ENCODE data around the gene DNAI2.

DNA sequence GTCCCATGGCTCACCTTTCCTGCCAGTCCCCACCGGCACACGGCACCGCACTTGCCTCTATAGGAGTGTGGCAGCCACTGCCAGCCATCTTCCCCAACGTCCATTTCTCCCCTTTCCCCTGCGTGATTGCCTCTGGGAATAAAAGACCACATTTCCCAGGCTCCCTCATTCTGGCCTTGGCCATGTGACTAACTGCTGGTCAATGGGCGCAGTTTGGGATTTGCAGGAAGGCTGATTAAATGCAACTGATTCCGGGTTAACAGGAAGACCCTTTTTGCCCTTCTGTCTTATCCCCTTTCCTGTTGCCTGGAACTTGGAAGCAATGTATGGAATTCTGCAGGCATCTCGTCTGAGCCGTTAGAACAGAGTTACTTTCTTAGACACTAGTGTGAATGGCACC, 84.7 kb downstream of the DNAI2 start:
- TF ChIP-seq, protein P1, sequence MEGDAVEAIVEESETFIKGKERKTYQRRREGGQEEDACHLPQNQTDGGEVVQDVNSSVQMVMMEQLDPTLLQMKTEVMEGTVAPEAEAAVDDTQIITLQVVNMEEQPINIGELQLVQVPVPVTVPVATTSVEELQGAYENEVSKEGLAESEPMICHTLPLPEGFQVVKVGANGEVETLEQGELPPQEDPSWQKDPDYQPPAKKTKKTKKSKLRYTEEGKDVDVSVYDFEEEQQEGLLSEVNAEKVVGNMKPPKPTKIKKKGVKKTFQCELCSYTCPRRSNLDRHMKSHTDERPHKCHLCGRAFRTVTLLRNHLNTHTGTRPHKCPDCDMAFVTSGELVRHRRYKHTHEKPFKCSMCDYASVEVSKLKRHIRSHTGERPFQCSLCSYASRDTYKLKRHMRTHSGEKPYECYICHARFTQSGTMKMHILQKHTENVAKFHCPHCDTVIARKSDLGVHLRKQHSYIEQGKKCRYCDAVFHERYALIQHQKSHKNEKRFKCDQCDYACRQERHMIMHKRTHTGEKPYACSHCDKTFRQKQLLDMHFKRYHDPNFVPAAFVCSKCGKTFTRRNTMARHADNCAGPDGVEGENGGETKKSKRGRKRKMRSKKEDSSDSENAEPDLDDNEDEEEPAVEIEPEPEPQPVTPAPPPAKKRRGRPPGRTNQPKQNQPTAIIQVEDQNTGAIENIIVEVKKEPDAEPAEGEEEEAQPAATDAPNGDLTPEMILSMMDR (IDR thresholded peaks at IDR 0.05) = no peak
- no peak for TF ChIP-seq POLR2A (IDR thresholded peaks at IDR 0.05)

All from testis (tissue), 2 donors.